ENCODE measurements around the gene GRAP2.

DNA sequence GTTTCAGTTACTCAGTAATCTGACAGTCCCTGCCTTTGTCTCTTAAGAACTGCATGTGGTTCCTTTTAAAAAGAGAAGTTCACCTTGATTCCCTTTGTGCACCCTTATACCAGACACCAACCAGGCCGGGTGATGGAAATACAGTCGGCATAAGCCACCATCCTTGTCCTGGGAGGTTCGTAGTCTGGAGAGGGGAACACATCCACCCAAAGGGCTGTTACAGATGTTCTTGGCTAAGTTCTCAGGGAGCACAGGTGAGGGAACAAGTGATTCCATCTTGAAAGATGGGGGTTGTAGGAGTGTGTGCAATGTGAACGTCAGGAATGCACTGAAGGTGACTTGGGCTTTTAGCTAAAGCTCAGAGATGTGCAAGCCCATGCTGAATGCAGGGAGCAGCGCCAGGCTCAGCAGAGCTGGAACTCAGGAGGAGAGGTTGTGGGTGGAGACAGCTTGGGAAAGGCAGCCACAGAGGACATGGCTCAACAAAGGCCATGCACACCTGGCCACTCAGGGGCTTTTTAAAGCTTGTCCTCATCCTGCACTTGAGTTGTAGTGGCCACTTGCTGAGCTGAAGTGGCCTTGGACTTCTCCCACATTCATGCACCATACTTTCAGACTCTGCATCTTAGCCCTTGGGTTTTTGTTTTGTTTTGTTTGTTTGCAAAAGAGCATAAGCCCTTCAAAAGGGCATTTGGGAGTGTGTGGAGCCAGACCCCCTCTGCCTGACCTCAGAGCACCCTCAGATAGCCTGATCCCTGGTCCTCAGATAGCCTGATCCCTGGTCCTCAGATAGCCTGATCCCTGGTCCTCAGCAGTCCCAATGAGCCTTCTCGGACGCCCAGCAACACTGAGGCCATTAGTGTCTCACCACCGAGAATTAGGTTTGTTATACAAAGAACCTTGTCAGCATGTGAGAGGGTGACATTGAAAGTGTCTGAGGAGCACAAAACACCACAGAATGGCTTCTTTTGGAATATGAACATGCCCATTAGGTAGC lies 46.6 kb downstream of the GRAP2 start:
- TF ChIP-seq POLR2A (IDR thresholded peaks at IDR 0.05) (no peak), CTCF (IDR thresholded peaks at IDR 0.05) (no peak), EP300 (IDR thresholded peaks at IDR 0.05) (no peak), POLR2AphosphoS5 (IDR thresholded peaks at IDR 0.05) (no peak)

Measured in gastroesophageal sphincter (tissue), 3 donors.